ENCODE measurements around the gene QSOX2.
"Not testable (repeated sequence)": the region's sequence is repeated elsewhere in the genome, so short reads cannot be mapped to it uniquely, and the experiment has no call there.

DNA sequence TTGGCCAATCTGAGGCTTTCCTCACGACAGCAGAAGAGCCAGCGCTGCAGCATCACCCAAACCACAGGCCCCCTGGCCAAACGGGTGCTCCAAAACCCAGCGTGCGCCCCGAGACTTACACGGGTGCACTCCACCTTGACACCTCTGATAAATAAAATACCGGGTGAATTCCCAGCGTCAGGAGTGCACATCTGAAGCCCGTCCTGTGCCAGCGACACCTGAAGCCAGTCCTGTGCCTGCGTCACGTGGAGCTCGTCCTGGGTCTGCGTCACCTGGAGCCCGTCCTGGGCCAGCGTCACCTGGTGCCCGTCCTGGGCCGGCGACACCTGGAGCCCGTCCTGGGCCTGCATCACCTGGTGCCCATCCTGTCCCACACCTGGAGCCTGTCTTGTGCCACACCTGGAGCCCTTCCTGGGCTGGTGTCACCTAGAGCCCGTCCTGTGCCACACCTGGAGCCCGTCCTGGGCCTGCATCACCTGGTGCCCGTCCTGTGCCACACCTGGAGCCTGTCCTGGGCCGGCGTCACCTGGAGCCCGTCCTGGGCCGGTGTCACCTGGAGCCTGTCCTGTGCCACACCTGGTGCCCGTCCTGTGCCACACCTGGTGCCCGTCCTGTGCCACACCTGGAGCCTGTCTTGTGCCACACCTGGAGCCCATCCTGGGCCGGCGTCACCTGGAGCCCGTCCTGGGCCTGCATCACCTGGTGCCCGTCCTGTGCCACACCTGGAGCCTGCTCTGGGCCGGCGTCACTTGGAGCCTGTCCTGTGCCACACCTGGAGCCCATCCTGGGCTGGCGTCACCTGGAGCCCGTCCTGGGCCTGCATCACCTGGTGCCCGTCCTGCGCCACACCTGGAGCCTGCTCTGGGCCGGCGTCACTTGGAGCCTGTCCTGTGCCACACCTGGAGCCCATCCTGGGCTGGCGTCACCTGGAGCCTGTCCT, 8.9 kb downstream of the QSOX2 start:
- TF ChIP-seq RFX5 (IDR thresholded peaks at IDR 0.05); CHD2 (IDR thresholded peaks at IDR 0.05; ENCODE audit: low read length, partially characterized antibody); POLR2A (IDR thresholded peaks at IDR 0.05; ENCODE audit: low read length); KDM1A (IDR thresholded peaks at IDR 0.05; ENCODE audit: low read depth); JUN (IDR thresholded peaks at IDR 0.05); POLR2AphosphoS2 (conservative IDR thresholded peaks at IDR 0.05; ENCODE audit: low read length); ZNF302 (CRISPR knock-in tag; IDR thresholded peaks at IDR 0.05); KDM5A (IDR thresholded peaks at IDR 0.05); FOSL2 (IDR thresholded peaks at IDR 0.05); FOSL2 (CRISPR knock-in tag; IDR thresholded peaks at IDR 0.05); NR3C1 (IDR thresholded peaks at IDR 0.05); CHD4 (IDR thresholded peaks at IDR 0.05; ENCODE audit: borderline replicate concordance); ZFP36 (IDR thresholded peaks at IDR 0.05; ENCODE audit: borderline replicate concordance, partially characterized antibody): not testable (repeated sequence)
- TF ChIP-seq, protein P1, sequence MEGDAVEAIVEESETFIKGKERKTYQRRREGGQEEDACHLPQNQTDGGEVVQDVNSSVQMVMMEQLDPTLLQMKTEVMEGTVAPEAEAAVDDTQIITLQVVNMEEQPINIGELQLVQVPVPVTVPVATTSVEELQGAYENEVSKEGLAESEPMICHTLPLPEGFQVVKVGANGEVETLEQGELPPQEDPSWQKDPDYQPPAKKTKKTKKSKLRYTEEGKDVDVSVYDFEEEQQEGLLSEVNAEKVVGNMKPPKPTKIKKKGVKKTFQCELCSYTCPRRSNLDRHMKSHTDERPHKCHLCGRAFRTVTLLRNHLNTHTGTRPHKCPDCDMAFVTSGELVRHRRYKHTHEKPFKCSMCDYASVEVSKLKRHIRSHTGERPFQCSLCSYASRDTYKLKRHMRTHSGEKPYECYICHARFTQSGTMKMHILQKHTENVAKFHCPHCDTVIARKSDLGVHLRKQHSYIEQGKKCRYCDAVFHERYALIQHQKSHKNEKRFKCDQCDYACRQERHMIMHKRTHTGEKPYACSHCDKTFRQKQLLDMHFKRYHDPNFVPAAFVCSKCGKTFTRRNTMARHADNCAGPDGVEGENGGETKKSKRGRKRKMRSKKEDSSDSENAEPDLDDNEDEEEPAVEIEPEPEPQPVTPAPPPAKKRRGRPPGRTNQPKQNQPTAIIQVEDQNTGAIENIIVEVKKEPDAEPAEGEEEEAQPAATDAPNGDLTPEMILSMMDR (IDR thresholded peaks at IDR 0.05) = not testable (repeated sequence)
